Left forelimb (tissue), 1 donor: ENCODE data around the gene NEB.
"Not testable (repeated sequence)": the region's sequence is repeated elsewhere in the genome, so short reads cannot be mapped to it uniquely, and the experiment has no call there.

Source experiments
- DNase-seq: peaks from one replicate; pipeline ENCODE4 v3.0.0-alpha.2; 2018; ENCODE audit warnings: low spot score

The NEB gene

DNA sequence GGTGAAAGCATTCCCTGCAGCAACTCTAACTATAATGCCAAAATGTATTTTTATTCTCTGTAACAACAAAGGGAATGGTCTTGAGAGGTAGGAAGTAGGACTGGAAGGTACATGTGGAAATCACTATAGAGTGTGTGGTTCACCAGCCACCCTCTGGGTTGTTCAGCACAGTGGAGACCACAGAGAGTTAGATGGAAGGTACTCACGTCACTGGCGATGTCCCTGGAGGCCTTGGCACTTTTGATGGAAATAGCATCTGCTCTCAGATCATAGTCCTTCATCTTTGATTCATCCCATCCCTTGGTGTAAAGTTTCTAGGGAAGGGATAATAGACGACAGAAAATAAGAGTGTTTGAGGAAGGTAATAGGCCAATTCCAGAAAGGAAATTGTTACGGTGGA, 124.0 kb downstream of the NEB start:
- no peak for DNase-seq

GRCh38 chr2:151609705-151610104, 124.6 kb downstream of the NEB start:
- no peak for DNase-seq

DNA sequence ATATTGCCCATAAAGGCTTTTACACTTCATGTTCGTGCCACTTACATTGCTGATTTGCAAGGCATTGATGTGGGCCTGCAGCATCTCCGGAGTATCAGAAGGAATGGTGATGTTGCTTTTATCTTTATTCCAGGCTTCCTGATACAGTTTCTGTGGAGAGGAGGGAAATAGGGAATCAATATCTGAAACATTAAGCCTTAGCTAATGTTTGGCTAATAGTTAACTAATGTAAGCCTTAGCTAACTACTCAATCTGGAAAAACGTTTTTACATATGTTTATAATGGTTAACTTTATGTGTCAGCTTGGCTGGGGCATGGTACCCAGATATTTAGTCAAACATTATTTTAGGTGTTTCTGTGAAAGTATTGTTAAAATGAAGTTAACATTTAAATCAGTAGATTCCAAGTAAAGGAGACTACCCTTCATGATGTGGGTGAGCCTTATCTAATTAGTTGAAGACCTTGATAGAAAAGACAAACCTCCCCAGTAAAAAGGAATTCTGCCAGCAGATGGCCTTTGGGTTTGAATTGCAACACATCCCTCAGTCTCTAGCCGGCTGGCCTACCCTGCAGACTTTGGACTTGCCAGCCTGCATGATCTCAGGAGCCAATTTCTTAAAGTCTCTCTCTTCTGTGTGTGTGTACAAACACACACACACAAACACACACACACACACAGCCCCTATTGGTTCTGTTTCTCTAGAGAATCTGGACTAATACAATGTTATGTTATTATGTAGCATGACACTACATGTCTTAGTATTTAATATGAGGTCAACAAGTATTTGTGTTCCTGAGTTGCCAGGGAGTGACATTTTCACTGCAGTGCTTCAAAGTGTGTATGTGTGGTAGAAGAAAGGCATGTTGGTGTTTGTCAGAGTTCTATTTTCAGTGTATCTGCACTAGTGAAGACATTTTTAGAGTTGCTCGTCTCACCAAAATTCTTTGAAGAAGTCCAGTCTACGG, 126.5 kb downstream of the NEB start:
- DNase-seq = not testable (repeated sequence)

- not testable (repeated sequence) for DNase-seq
These were observed 130.7 kb downstream of the NEB start for GRCh38 chr2:151603530-151603929.

- DNase-seq = not testable (repeated sequence)
These were observed 131.9 kb downstream of the NEB start for GRCh38 chr2:151602402-151602801.

GRCh38 chr2:151601803-151602202, 132.5 kb downstream of the NEB start:
- DNase-seq = not testable (repeated sequence)

- not testable (repeated sequence) for DNase-seq
These were observed 137.2 kb downstream of the NEB start for GRCh38 chr2:151596903-151597608.

DNA sequence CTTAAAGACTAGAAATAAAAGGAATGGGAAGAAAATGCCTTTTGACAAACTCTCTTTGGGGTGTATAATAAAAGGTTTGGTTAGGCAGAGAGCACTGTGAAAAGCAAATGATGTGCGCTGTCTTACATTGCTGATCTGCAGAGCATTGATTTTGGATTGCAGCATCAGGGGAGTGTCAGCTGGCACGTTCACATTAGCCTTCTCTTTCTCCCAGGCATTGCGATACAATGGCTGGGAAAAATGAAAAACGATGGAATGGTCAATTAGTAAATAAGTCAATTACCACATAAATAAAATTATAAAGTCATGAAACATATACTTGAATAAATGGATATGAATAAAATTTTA, 142.4 kb downstream of the NEB start:
- DNase-seq = not testable (repeated sequence)

GRCh38 chr2:151591250-151591907, 142.9 kb downstream of the NEB start:
- DNase-seq = not testable (repeated sequence)

DNA sequence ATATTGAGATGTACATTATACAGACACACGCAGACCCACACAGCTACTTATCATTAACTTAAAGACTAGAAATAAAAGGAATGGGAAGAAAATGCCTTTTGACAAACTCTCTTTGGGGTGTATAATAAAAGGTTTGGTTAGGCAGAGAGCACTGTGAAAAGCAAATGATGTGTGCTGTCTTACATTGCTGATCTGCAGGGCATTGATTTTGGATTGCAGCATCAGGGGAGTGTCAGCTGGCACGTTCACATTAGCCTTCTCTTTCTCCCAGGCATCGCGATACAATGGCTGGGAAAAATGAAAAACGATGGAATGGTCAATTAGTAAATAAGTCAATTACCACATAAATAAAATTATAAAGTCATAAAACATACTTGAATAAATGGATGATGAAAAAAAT, 153.0 kb downstream of the NEB start:
- DNase-seq = not testable (repeated sequence)

GRCh38 chr2:151580697-151581096, 153.6 kb downstream of the NEB start:
- DNase-seq = not testable (repeated sequence)

DNA sequence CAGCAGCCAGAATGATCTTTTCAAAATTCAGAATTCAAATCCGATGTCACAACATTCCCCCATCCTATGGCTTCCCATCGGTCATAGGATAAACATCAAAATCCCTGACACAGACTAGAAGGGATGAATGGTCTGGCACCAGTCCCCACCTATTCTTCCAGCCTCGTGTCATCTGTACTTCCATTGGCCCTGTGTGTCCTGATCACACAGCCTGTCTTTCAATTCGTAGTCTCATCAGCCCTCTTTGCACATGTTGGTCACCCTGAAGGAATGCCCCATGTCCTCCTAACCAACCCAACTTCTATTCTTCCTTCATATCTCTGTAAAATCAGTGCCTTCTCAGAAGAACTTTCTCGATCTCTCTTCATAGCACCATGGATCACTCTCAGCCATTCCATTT, 157.2 kb downstream of the NEB start:
- DNase-seq = no peak

- DNase-seq = no peak
These were observed 158.2 kb downstream of the NEB start for GRCh38 chr2:151576080-151576479.

DNA sequence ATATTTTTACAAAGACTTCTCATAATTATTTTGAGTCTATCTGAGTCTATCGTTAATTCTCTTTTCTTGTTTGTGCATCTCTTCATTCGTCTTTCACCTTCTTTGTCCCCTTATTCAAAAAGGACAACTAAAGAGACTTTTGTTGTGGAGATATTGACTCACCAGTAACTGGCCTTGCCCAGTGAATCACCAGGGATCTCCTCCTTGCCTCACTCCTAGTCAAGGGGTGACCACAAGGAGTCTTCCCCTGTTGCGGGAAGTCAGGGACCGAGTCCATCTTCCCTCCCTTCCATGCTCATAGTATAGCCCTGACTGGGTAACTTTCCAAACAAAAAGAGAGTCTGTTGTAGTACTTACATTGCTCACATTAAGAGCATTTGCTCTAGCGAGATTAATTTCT, 158.9 kb downstream of the NEB start:
- no peak for DNase-seq

- no peak for DNase-seq
These were observed 164.1 kb downstream of the NEB start for GRCh38 chr2:151570191-151570590.

DNA sequence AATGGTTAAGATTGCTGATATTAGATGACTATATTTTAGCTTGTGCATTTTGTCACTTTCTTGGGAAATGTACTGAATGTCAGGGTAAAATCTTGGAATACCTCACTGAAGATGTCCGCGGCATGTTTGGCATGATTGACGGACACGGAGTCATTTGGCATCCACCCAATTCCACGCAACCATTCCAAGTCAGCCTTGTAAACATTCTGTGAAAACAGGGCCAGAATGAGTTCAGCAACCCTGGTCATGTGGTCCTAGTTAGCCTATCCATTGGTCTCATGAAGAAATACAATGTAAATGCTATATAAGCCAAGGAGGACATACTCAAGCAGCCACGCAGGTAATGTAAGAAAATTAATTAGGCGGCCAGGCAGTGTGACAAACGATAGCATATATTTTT, 165.1 kb downstream of the NEB start:
- DNase-seq = no peak

DNA sequence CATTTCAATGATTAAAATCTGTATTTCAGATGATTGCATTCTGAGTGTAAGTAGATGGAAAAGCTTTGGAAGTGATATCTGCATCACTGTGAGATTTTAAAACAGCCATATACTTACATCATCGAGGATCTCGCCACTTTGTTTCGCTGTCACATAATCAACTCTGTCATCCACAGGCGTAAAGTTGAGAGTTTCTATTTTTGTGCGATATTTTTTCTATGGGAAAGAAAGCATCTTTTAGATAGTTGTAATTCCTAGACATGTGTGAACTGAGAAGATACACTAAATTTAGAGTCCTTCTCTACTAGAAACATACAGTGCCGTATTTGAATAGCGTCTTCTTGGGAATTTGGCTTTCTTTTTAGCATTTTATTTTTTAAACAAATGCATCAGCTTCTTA, 165.8 kb downstream of the NEB start:
- DNase-seq = no peak

DNA sequence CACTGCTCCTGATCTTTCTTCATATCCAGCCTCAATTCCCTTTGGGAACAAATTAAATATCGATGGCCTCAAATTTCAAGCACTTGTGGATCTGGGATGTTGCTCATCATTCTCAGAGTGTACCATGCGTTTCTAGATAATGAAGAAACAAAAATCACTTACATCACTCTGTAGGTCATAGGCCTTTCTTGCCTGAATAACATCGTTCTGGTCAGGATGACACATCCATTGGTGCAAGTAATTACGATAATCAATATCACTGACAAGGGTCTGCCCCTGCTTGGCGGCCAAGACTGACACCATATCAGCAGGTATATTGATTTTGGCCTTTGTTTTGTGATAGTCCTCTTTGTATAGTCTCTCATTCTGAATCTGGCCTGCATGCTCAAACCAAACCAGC, 167.3 kb downstream of the NEB start:
- no peak for DNase-seq

DNA sequence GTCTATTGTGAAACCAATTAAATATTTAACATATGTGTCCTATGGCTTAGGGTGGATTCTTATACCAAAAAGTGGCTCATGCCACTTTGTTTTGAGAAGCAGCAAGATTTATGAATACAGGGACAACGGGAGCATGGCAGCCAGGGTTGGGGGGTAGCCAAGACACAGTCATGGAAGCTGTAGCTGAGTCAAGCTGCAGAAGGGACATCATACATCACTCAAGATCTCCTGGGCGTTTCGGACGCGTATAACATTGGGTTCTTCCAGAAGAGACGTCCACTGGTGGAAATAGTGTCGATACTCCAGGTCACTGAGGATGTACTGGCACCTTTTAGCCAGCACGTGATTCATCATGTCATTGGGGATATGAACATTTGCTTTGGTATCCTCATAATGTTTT, 171.9 kb downstream of the NEB start:
- DNase-seq = no peak

- no peak for DNase-seq
These were observed 174.0 kb downstream of the NEB start for GRCh38 chr2:151560289-151560688.

- DNase-seq = not testable (repeated sequence)
These were observed 174.8 kb downstream of the NEB start for GRCh38 chr2:151559431-151559830.

- DNase-seq = not testable (repeated sequence)
These were observed 176.4 kb downstream of the NEB start for GRCh38 chr2:151557883-151558282.

- no peak for DNase-seq
These were observed 178.2 kb downstream of the NEB start for GRCh38 chr2:151556121-151556520.
